IMR-90 (cell line): ENCODE measurements around the gene GIMAP5. TPM values are rescaled to one million over a fixed set of nuclear protein-coding genes. Genes with fewer than 3 reads are reported as not detected.

Source experiments
- ATAC-seq: fragments of 200-7000 bp; cut with Tn5 transposase; 2 replicates; pipeline ENCODE4 v1.9.1; 2020; ENCODE audit warnings: low read depth, mild to moderate bottlenecking, moderate library complexity
- BruUV-seq: library from RNA; stranded (reverse); fragments of 400-500 nt; replicated peaks from 2 replicates; lab custom pipeline; 2021; lab: Mats Ljungman, UMichigan
- CTCF ChIA-PET: fragments of 300-600 bp; formaldehyde crosslinking; extraction: SDS; loops from one replicate; lab custom pipeline; 2021; ENCODE audit warnings: antibody characterized with exemption; lab: Yijun Ruan, JAX
- POLR2A ChIA-PET: fragments of 300-600 bp; sonication (Branson Sonifier 250); formaldehyde crosslinking; loops from one replicate; lab custom pipeline; 2022; ENCODE audit warnings: antibody characterized with exemption; ENCODE audit not compliant: unreplicated experiment; lab: Charles Lee
- DNase-seq: peaks from one replicate; pipeline ENCODE4 v3.0.0; 2013
- H2AFZ ChIP-seq: replicated peaks from 2 replicates; pipeline ENCODE3; 2013; ENCODE audit warnings: low read length, mild to moderate bottlenecking; ENCODE audit not compliant: poor library complexity
- H2AK5ac ChIP-seq: 2 replicates; pipeline ENCODE4 v1.6.1; 2013; ENCODE audit warnings: low read depth, low read length, inconsistent platforms
- H2AK9ac ChIP-seq: replicated peaks from 2 replicates; pipeline ENCODE3; 2013; ENCODE audit warnings: mild to moderate bottlenecking, low read depth, low read length, moderate library complexity; ENCODE audit not compliant: poor library complexity
- H2BK120ac ChIP-seq: 2 replicates; pipeline ENCODE4 v1.6.1; 2013; ENCODE audit warnings: low read depth, low read length, inconsistent platforms
- H2BK15ac ChIP-seq: 3 replicates; pipeline ENCODE4 v1.6.1; 2013; ENCODE audit warnings: low read depth, low read length, inconsistent platforms
- H2BK20ac ChIP-seq: 2 replicates; pipeline ENCODE4 v1.6.1; 2013; ENCODE audit warnings: low read depth, mild to moderate bottlenecking, inconsistent platforms, low read length, moderate library complexity
- H2BK5ac ChIP-seq: 2 replicates; pipeline ENCODE4 v1.6.1; 2013; ENCODE audit warnings: mild to moderate bottlenecking, low read depth, low read length, inconsistent platforms; ENCODE audit not compliant: poor library complexity, severe bottlenecking
- H3K14ac ChIP-seq: replicated peaks from 2 replicates; pipeline ENCODE4 v1.6.1; 2013; ENCODE audit warnings: low read depth, low read length, inconsistent platforms
- H3K18ac ChIP-seq: 2 replicates; pipeline ENCODE4 v1.6.1; 2013; ENCODE audit warnings: low read depth, low read length, control low read depth
- H3K23ac ChIP-seq: 2 replicates; pipeline ENCODE4 v1.6.1; 2013; ENCODE audit warnings: low read depth, low read length, inconsistent platforms
- H3K27ac ChIP-seq: 2 replicates; pipeline ENCODE4 v1.5.1; 2013; ENCODE audit warnings: mild to moderate bottlenecking, control low read depth, low read length; ENCODE audit not compliant: insufficient read depth
- H3K27me3 ChIP-seq: 2 replicates; pipeline ENCODE4 v1.6.1; 2013; ENCODE audit warnings: low read length; ENCODE audit not compliant: control insufficient read depth, insufficient read depth
- H3K36me3 ChIP-seq: 2 replicates; pipeline ENCODE4 v1.6.1; 2013; ENCODE audit warnings: low read length, mixed read lengths; ENCODE audit not compliant: control insufficient read depth, insufficient read depth
- H3K4ac ChIP-seq: 2 replicates; pipeline ENCODE4 v1.6.1; 2013; ENCODE audit warnings: low read depth, low read length, inconsistent platforms
- H3K4me1 ChIP-seq: 2 replicates; pipeline ENCODE4 v1.6.1; 2013; ENCODE audit warnings: low read length, mixed read lengths; ENCODE audit not compliant: control insufficient read depth, insufficient read depth
- H3K4me2 ChIP-seq: 2 replicates; pipeline ENCODE4 v1.6.1; 2013; ENCODE audit warnings: low read depth, mild to moderate bottlenecking, control low read depth, low read length, moderate library complexity
- H3K4me3 ChIP-seq: 2 replicates; pipeline ENCODE4 v1.5.1; 2013; ENCODE audit warnings: low read depth, mild to moderate bottlenecking, control low read depth, low read length, moderate library complexity; ENCODE audit not compliant: insufficient read depth
- H3K56ac ChIP-seq: 2 replicates; pipeline ENCODE4 v1.6.1; 2013; ENCODE audit warnings: low read length, inconsistent platforms; ENCODE audit not compliant: insufficient read depth; ENCODE audit errors: extremely low read depth
- H3K79me1 ChIP-seq, 2 experiments: 2 replicates each; pipeline ENCODE4 v1.6.1; 2013; ENCODE audit warnings: low read length in 2 of 2, inconsistent platforms in 1 of 2, low read depth in 1 of 2
- H3K9ac ChIP-seq: 2 replicates; pipeline ENCODE4 v1.6.1; 2013; ENCODE audit warnings: low read depth, low read length, control low read depth
- H3K9me1 ChIP-seq: 2 replicates; pipeline ENCODE4 v1.6.1; 2013; ENCODE audit warnings: low read length, inconsistent platforms; ENCODE audit not compliant: insufficient read depth
- H3K9me3 ChIP-seq: 2 replicates; pipeline ENCODE4 v1.6.1; 2013; ENCODE audit warnings: low read length; ENCODE audit not compliant: control insufficient read depth, insufficient read depth
- H4K20me1 ChIP-seq: 2 replicates; pipeline ENCODE4 v1.6.1; 2013; ENCODE audit warnings: low read length, inconsistent platforms; ENCODE audit not compliant: insufficient read depth
- H4K5ac ChIP-seq: 2 replicates; pipeline ENCODE4 v1.6.1; 2013; ENCODE audit warnings: mild to moderate bottlenecking, low read depth, low read length, control low read depth
- H4K8ac ChIP-seq, 2 experiments: 2 replicates each; pipeline ENCODE4 v1.6.1; 2013; ENCODE audit warnings: low read depth in 2 of 2, low read length in 2 of 2, control low read depth in 1 of 2, inconsistent platforms in 1 of 2
- H4K91ac ChIP-seq: 2 replicates; pipeline ENCODE4 v1.6.1; 2013; ENCODE audit warnings: low read depth, low read length, inconsistent platforms; ENCODE audit not compliant: insufficient read depth
- BHLHE40 ChIP-seq: fragments of 150-350 bp; IDR thresholded peaks from 2 replicates; pipeline ENCODE4 v1.6.1; 2016; ENCODE audit warnings: mild to moderate bottlenecking, low read depth, low read length
- CEBPB ChIP-seq: IDR thresholded peaks from 2 replicates; pipeline ENCODE4 v1.6.1; 2012; ENCODE audit warnings: low read depth, low read length, improper control_type of control experiment
- CHD1 ChIP-seq: IDR thresholded peaks from 2 replicates; pipeline ENCODE4 v1.6.1; 2012; ENCODE audit warnings: low read depth, low read length, improper control_type of control experiment
- FOS ChIP-seq: fragments of 150-350 bp; IDR thresholded peaks from 2 replicates; pipeline ENCODE4 v1.6.1; 2016; ENCODE audit warnings: low read depth, low read length
- MAFK ChIP-seq: IDR thresholded peaks from 2 replicates; pipeline ENCODE4 v1.6.1; 2012; ENCODE audit warnings: low read depth, low read length, improper control_type of control experiment
- MAZ ChIP-seq: IDR thresholded peaks from 2 replicates; pipeline ENCODE4 v1.6.1; 2012; ENCODE audit warnings: low read depth, mild to moderate bottlenecking, low read length, improper control_type of control experiment, moderate library complexity, borderline replicate concordance
- MXI1 ChIP-seq: IDR thresholded peaks from 2 replicates; pipeline ENCODE4 v1.6.1; 2012; ENCODE audit warnings: low read depth, mild to moderate bottlenecking, low read length, moderate library complexity, borderline replicate concordance
- NFE2L2 ChIP-seq: fragments of 150-350 bp; IDR thresholded peaks from 2 replicates; pipeline ENCODE4 v1.6.1; 2016; ENCODE audit warnings: low read depth, mild to moderate bottlenecking, low read length
- POLR2A ChIP-seq: IDR thresholded peaks from 2 replicates; pipeline ENCODE4 v1.6.1; 2012; ENCODE audit warnings: mild to moderate bottlenecking, low read depth, low read length
- RAD21 ChIP-seq: IDR thresholded peaks from 2 replicates; pipeline ENCODE4 v1.6.1; 2012; ENCODE audit warnings: low read length, improper control_type of control experiment
- RCOR1 ChIP-seq: IDR thresholded peaks from 2 replicates; pipeline ENCODE4 v1.6.1; 2012; ENCODE audit warnings: mild to moderate bottlenecking, low read length, improper control_type of control experiment; ENCODE audit not compliant: insufficient replicate concordance
- SMC3 ChIP-seq: fragments of 150-350 bp; IDR thresholded peaks from 2 replicates; pipeline ENCODE4 v1.6.1; 2016; ENCODE audit warnings: low read depth, mild to moderate bottlenecking, antibody characterized with exemption, low read length, moderate library complexity
- WGBS, 2 experiments: methylation state at CpG; one replicate each; pipeline versions ENCODE4 v1.1.5 to v1.1.7; 2013; ENCODE audit warnings: missing lambda C conversion rate in 2 of 2; ENCODE audit not compliant: insufficient read length in 1 of 2; ENCODE audit errors: extremely low coverage in 2 of 2; 5-methylcytosine and 5-hydroxymethylcytosine counted together
- dilution Hi-C: fragments of 300-500 bp; cut with HindIII; formaldehyde crosslinking; loops from one replicate; pipeline ENCODE4 v1.14.3; 2018; ENCODE audit warnings: low sequenced_read_pairs; ENCODE audit not compliant: unreplicated experiment
- in situ Hi-C: fragments of 300-500 bp; cut with MboI; formaldehyde crosslinking; loops from 3 replicates; pipeline ENCODE4 v1.14.3; 2019; ENCODE audit warnings: low sequenced_read_pairs, inconsistent platforms, mixed read lengths
- intact Hi-C: fragments of 100-400 bp; cut with micrococcal nuclease; formaldehyde crosslinking; loops from 2 replicates; pipeline ENCODE4 v1.10.0; 2022
- polyA plus RNA-seq, 3 experiments: library from polyadenylated mRNA; depleted of rRNA; stranded (reverse); fragments of >200 nt; gene quantifications; 2 replicates each; pipeline ENCODE4 v1.2.3, GENCODE V29; 2012; ENCODE audit warnings: low replicate concordance in 1 of 3
- total RNA-seq: library from RNA; depleted of rRNA; stranded (reverse); fragments of >200 nt; gene quantifications from 2 replicates; pipeline ENCODE4 v1.2.3, GENCODE V29; 2012
- TF ChIP-seq, protein P1 (sequence below): fragments of 150-350 bp; IDR thresholded peaks from 2 replicates; pipeline ENCODE4 v1.6.1; 2016; ENCODE audit warnings: low read depth, mild to moderate bottlenecking, low read length, moderate library complexity, borderline replicate concordance

The GIMAP5 gene
- total and polyA plus RNA-seq, 2 of the 4 experiments (the other 2 are of a cell fraction) = not detected

DNA sequence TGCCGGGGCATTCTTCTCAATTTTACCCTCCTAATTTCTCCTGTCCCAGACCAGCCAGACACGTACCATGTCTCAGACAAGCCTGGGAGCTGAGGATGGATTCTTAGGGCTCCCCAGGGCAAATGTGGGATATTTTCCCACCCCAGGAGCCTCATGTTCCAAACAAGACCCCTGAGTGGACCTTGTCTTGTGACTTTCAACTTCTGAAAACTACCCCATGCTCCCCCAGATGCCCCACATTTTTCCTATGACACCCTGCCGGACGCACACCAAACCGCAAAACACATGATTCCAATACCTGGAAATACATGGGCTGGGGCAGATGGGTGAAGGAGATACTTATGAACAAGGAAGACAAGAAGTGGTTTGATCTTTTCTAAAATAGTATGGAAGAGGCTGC, 874 bp downstream of the GIMAP5 start:
- H3K56ac ChIP-seq = no peak overlapping the region
- no peak overlapping the region for H3K9ac ChIP-seq
- BruUV-seq = no TSS peak
- no peak overlapping the region for H3K23ac ChIP-seq
- in situ Hi-C loops (loop anchor here (25.0 kb wide), 1 partner anchor 426 kb away; the partner anchor contains the start of genes ACTR3C and LRRC61), dilution Hi-C loops (no loop called here), intact Hi-C loops (no loop called here)
- H4K8ac ChIP-seq = no peak overlapping the region
- H4K20me1 ChIP-seq = no peaks in the 10 kb centered on the region
- H3K27me3 ChIP-seq = no peaks in the 10 kb centered on the region; the same call in 1 of the 2 replicates
- no peak overlapping the region for H2BK20ac ChIP-seq
- no peak overlapping the region for H3K4ac ChIP-seq
- no peaks in the 10 kb centered on the region for H3K79me1 ChIP-seq
- no peak overlapping the region for H2BK120ac ChIP-seq
- no peak overlapping the region for H2AK5ac ChIP-seq
- H3K27ac ChIP-seq = no peak overlapping the region
- H4K5ac ChIP-seq = no peak overlapping the region
- H3K9me1 ChIP-seq = no peaks in the 10 kb centered on the region
- no peak overlapping the region for H2AK9ac ChIP-seq
- DNase-seq (no peak), ATAC-seq (no peak)
- ChIA-PET POLR2A (no interaction called here), CTCF (no interaction called here)
- H4K91ac ChIP-seq = no peak overlapping the region
- H3K4me1 ChIP-seq = no peaks in the 10 kb centered on the region
- H2BK15ac ChIP-seq = no peak overlapping the region
- TF ChIP-seq, protein P1, sequence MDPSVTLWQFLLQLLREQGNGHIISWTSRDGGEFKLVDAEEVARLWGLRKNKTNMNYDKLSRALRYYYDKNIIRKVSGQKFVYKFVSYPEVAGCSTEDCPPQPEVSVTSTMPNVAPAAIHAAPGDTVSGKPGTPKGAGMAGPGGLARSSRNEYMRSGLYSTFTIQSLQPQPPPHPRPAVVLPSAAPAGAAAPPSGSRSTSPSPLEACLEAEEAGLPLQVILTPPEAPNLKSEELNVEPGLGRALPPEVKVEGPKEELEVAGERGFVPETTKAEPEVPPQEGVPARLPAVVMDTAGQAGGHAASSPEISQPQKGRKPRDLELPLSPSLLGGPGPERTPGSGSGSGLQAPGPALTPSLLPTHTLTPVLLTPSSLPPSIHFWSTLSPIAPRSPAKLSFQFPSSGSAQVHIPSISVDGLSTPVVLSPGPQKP = no peak
- no peak for TF ChIP-seq NFE2L2
- TF ChIP-seq RCOR1 = no peak
- TF ChIP-seq CEBPB = no peak
- TF ChIP-seq MAZ = no peak
- no peak for TF ChIP-seq SMC3
- no peak for TF ChIP-seq MAFK
- no peak for TF ChIP-seq BHLHE40
- TF ChIP-seq RAD21 = no peak
- TF ChIP-seq CHD1 = no peak
- TF ChIP-seq FOS = no peak
- no peak for TF ChIP-seq MXI1
- TF ChIP-seq POLR2A = no peak
- no peaks in the 10 kb centered on the region for H3K36me3 ChIP-seq
- H2AFZ ChIP-seq = no peak overlapping the region
- H3K9me3 ChIP-seq = no peaks in the 10 kb centered on the region
- no peak overlapping the region for H2BK5ac ChIP-seq
- WGBS, 2 experiments = no CpG with 5 or more reads among the region's 5 CpGs
- H3K14ac ChIP-seq = no peak overlapping the region
- H3K4me3 ChIP-seq = no peak overlapping the region
- H3K18ac ChIP-seq = no peak overlapping the region
- no peak overlapping the region for H3K4me2 ChIP-seq
